ENCODE results near the gene GALC. TPM values are rescaled to one million over a fixed set of nuclear protein-coding genes. Genes with fewer than 3 reads are reported as not detected.

GALC gene
- total and polyA plus RNA-seq, 12 donors, result 8.3 to 330 (median 37.3) TPM

GRCh38 chr14:88003425-88003824, 10.4 kb upstream of the GALC start:
- Histone ChIP-seq H3K27me3 (no peaks in the 10 kb centered on the region), H3K4me3 (no peak overlapping the region), H3K27ac (no peak overlapping the region), H3K9me3 (replicated peaks in 1 of 3) (no peaks in the 10 kb centered on the region), H3K36me3 (replicated peaks in 1 of 2) (no peaks in the 10 kb centered on the region), H3K4me1 (replicated peaks in 1 of 2) (no peaks in the 10 kb centered on the region)
- 71 to 85% (median 74%) methylated on average over 4 of the region's 4 CpGs for WGBS, 4 donors
- intact Hi-C loops (cut with DNase I), result no loop called here
- no peak for DNase-seq
- TF ChIP-seq POLR2A (IDR thresholded peaks at IDR 0.05), result no peak
- TF ChIP-seq CTCF (IDR thresholded peaks at IDR 0.05), result no peak

GRCh38 chr14:88002421-88003075, 9.6 kb upstream of the GALC start:
- no peak overlapping the region for H3K4me3 ChIP-seq
- 76 to 87% (median 78%) methylated on average over 4 of the region's 4 CpGs for WGBS, 4 donors
- H3K9me3 ChIP-seq (replicated peaks in 1 of 3), result no peaks in the 10 kb centered on the region
- no peak for DNase-seq
- H3K27me3 ChIP-seq, result no peaks in the 10 kb centered on the region
- no peak for TF ChIP-seq CTCF (IDR thresholded peaks at IDR 0.05)
- no peak for TF ChIP-seq POLR2A (IDR thresholded peaks at IDR 0.05)
- intact Hi-C loops (cut with DNase I), result no loop called here
- H3K27ac ChIP-seq, result peak overlapping the region in 1 of 5 donors; percentile 50
- no peaks in the 10 kb centered on the region for H3K36me3 ChIP-seq (replicated peaks in 1 of 2)
- H3K4me1 ChIP-seq (replicated peaks in 1 of 2), result no peaks in the 10 kb centered on the region

DNA sequence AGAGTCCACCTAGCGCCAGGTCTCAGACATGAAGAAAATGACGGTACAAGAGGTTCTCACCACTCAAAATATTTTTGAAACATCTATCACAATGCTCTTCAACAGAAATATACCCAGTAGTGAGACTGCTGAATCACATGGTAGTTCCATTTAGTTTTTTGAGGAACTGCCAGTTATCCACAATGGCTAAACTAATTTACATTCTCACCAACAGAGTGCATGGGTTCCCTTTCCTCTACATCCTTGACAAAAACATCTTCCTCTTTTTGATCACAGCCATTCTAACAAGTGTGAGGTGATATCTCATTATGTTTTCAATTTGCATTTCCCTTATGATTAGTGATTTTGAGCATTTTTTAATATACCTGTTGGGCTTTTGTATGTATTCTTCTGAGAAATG, 6.3 kb upstream of the GALC start:
- Histone ChIP-seq H3K4me3 (no peak overlapping the region), H3K27me3 (no peaks in the 10 kb centered on the region), H3K4me1 (replicated peaks in 1 of 2) (peaks cover 15 to 16% of the 10 kb centered on the region in 2 donors), H3K9me3 (replicated peaks in 1 of 3) (no peaks in the 10 kb centered on the region), H3K36me3 (replicated peaks in 1 of 2) (no peaks in the 10 kb centered on the region), H3K27ac (no peak overlapping the region)
- intact Hi-C loops (cut with DNase I), result no loop called here
- WGBS, 4 donors, result 74 to 85% (median 81%) methylated on average over 2 of the region's 2 CpGs
- TF ChIP-seq POLR2A (IDR thresholded peaks at IDR 0.05) (no peak), CTCF (IDR thresholded peaks at IDR 0.05) (no peak)
- DNase-seq, result no peak

DNA sequence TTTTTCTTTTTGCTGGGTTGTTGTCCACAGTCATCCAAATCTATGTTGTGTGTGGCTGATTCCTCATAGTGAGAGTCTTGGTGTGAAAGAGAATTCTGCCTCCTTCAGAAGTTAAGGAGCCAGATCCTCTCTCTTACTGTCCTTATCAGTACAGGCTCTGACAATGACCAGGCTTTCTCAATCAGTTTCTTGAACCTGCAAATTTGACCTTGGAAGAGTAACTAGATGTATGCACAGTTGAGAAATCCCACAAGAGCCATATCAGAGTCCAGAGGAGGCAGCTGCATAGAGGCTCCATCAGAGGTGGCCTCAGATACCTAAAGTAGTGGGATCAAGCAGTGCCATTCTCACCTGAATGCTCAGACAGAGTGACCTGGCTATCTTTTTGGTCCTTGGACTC, 5.5 kb upstream of the GALC start:
- DNase-seq, result no peak
- H3K4me1 ChIP-seq (replicated peaks in 1 of 2), result peaks cover 16 to 18% of the 10 kb centered on the region in 2 donors
- TF ChIP-seq POLR2A (IDR thresholded peaks at IDR 0.05) (no peak), CTCF (IDR thresholded peaks at IDR 0.05) (no peak)
- H3K4me3 ChIP-seq, result no peak overlapping the region
- intact Hi-C loops (cut with DNase I), result no loop called here
- H3K27me3 ChIP-seq, result no peaks in the 10 kb centered on the region
- H3K36me3 ChIP-seq (replicated peaks in 1 of 2), result no peaks in the 10 kb centered on the region
- H3K27ac ChIP-seq, result no peak overlapping the region
- no peaks in the 10 kb centered on the region for H3K9me3 ChIP-seq (replicated peaks in 1 of 3)

Measured in adrenal gland (tissue), 12 donors.